SU-DHL-6 (cell line): ENCODE data around the gene KLHL40.

ENCODE experiments used
- H2AFZ ChIP-seq: fragments of 200-600 bp; sonication (generic); 2 replicates; pipeline ENCODE4 v1.6.1; 2014; ENCODE audit warnings: low read depth, mild to moderate bottlenecking, moderate library complexity, mixed read lengths, antibody characterized with exemption, low read length; ENCODE audit not compliant: severe bottlenecking
- H3F3A ChIP-seq: fragments of 200-600 bp; shearing (Covaris generic); 2 replicates; pipeline ENCODE4 v1.6.0; 2016; ENCODE audit warnings: antibody characterized with exemption, mild to moderate bottlenecking; ENCODE audit not compliant: insufficient read depth
- H3K27ac ChIP-seq: fragments of 200-600 bp; sonication (generic); 2 replicates; pipeline ENCODE4 v1.5.1; 2016; ENCODE audit warnings: low read depth, mild to moderate bottlenecking, low read length, moderate library complexity, mixed read lengths
- H3K27me3 ChIP-seq: fragments of 200-600 bp; sonication (generic), shearing (Covaris generic); 2 replicates; pipeline ENCODE4 v1.6.0; 2014; ENCODE audit warnings: mild to moderate bottlenecking, low read length
- H3K36me3 ChIP-seq: fragments of 200-600 bp; sonication (generic); 2 replicates; pipeline ENCODE4 v1.6.1; 2014; ENCODE audit warnings: mild to moderate bottlenecking, low read length, mixed read lengths
- H3K4me2 ChIP-seq: fragments of 300-600, 200-600 bp; shearing (Covaris generic), sonication (generic); 2 replicates; pipeline ENCODE4 v1.6.0; 2014; ENCODE audit warnings: low read length, low read depth, mild to moderate bottlenecking; ENCODE audit not compliant: poor library complexity, severe bottlenecking
- H3K4me3 ChIP-seq: fragments of 200-600 bp; sonication (generic); 2 replicates; pipeline ENCODE4 v1.5.1; 2014; ENCODE audit warnings: antibody characterized with exemption, low read length, mild to moderate bottlenecking, mixed read lengths; ENCODE audit not compliant: insufficient read depth, poor library complexity, severe bottlenecking
- H3K79me2 ChIP-seq: fragments of 200-600 bp; sonication (generic); 2 replicates; pipeline ENCODE4 v1.6.1; 2014; ENCODE audit warnings: mild to moderate bottlenecking, low read length, moderate library complexity; ENCODE audit not compliant: insufficient read depth
- H3K9ac ChIP-seq: fragments of 200-600 bp; sonication (generic); 2 replicates; pipeline ENCODE4 v1.7.0; 2014; ENCODE audit warnings: mild to moderate bottlenecking, low read length
- H3K9me2 ChIP-seq: fragments of 200-600 bp; sonication (generic); replicated peaks from 2 replicates; pipeline ENCODE4 v1.6.1; 2014; ENCODE audit warnings: low read length; ENCODE audit not compliant: insufficient read depth
- H3K9me3 ChIP-seq: fragments of 200-600 bp; sonication (generic); 2 replicates; pipeline ENCODE4 v1.6.1; 2014; ENCODE audit warnings: low read length, mixed read lengths; ENCODE audit not compliant: insufficient read depth
- H4K20me1 ChIP-seq: fragments of 200-600 bp; sonication (generic); 2 replicates; pipeline ENCODE4 v1.6.1; 2014; ENCODE audit warnings: low read depth, mild to moderate bottlenecking, antibody characterized with exemption, low read length, moderate library complexity, mixed read lengths
- CTCF ChIP-seq: fragments of 200-600 bp; sonication (generic); IDR thresholded peaks from one replicate; pipeline ENCODE4 v1.5.1; 2017; ENCODE audit warnings: antibody characterized with exemption, mild to moderate bottlenecking, low read length, moderate library complexity; ENCODE audit not compliant: insufficient read depth, poor library complexity, severe bottlenecking
- EZH2phosphoT487 ChIP-seq: fragments of 200-600 bp; sonication (generic), shearing (Covaris generic); conservative IDR thresholded peaks from 2 replicates; pipeline ENCODE4 v1.6.1; 2018; ENCODE audit warnings: mild to moderate bottlenecking, antibody characterized with exemption, low read length, moderate library complexity, mixed read lengths

KLHL40 gene

GRCh38 chr3:42688487-42689420 is 3.4 kb downstream of the KLHL40 start:
- Histone ChIP-seq H3K36me3 (no peaks in the 10 kb centered on the region), H3F3A (no peaks in the 10 kb centered on the region), H3K9me2 (no peaks in the 10 kb centered on the region), H3K79me2 (no peaks in the 10 kb centered on the region), H3K4me3 (no peak overlapping the region), H3K4me2 (no peak overlapping the region), H3K27ac (no peak overlapping the region), H3K9me3 (no peaks in the 10 kb centered on the region), H3K27me3 (no peaks in the 10 kb centered on the region), H3K9ac (no peak overlapping the region), H2AFZ (no peak overlapping the region), H4K20me1 (no peaks in the 10 kb centered on the region)
- TF ChIP-seq EZH2phosphoT487 (no peak), CTCF (no peak)

- Histone ChIP-seq H3K27me3 (no peaks in the 10 kb centered on the region), H3K79me2 (no peaks in the 10 kb centered on the region), H3K4me3 (no peak overlapping the region), H3K27ac (no peak overlapping the region), H3K9ac (no peak overlapping the region), H3F3A (no peaks in the 10 kb centered on the region), H3K4me2 (no peak overlapping the region), H4K20me1 (no peaks in the 10 kb centered on the region), H3K36me3 (no peaks in the 10 kb centered on the region), H2AFZ (no peak overlapping the region), H3K9me3 (no peaks in the 10 kb centered on the region), H3K9me2 (no peaks in the 10 kb centered on the region)
- no peak for TF ChIP-seq CTCF
- no peak for TF ChIP-seq EZH2phosphoT487
Measured at GRCh38 chr3:42689421-42690014, 4.2 kb downstream of the KLHL40 start.

- Histone ChIP-seq H3K27me3 (no peaks in the 10 kb centered on the region), H3K79me2 (no peaks in the 10 kb centered on the region), H3K9me2 (no peaks in the 10 kb centered on the region), H2AFZ (no peak overlapping the region), H3K4me3 (no peak overlapping the region), H3K9me3 (no peaks in the 10 kb centered on the region), H3K4me2 (no peak overlapping the region), H3K9ac (no peak overlapping the region), H4K20me1 (no peaks in the 10 kb centered on the region), H3K27ac (no peak overlapping the region), H3F3A (no peaks in the 10 kb centered on the region), H3K36me3 (no peaks in the 10 kb centered on the region)
- no peak for TF ChIP-seq CTCF
- TF ChIP-seq EZH2phosphoT487 = no peak
Measured at GRCh38 chr3:42690191-42690590, 4.9 kb downstream of the KLHL40 start.
